ENCODE measurements around the gene PIAS4. TPM values are rescaled to one million over a fixed set of nuclear protein-coding genes. Genes with fewer than 3 reads are reported as not detected.

Gene PIAS4
- total RNA-seq, 2 experiments from 2014 or later = 34.2 to 35.6 TPM

GRCh38 chr19:4066682-4067395, 59.3 kb downstream of the PIAS4 start, which contains the start of gene ZBTB7A:
Gene ZBTB7A, minus strand, starts transcription at chr19:4066899. Its CDS starts 11,667 bp downstream, at chr19:4055232.
- peak; percentile 52 for ATAC-seq
- Mint-ChIP-seq H3K36me3 (ENCODE audit: low read depth) (peaks cover 11% of the 10 kb centered on the region), H3K27me3 (ENCODE audit: low read depth) (no peaks in the 10 kb centered on the region), H3K4me1 (ENCODE audit: low read depth) (peaks cover 41% of the 10 kb centered on the region), H3K4me3 (peak within 1 kb of the TSS; percentile 82), H3K27ac (peak within 1 kb of the TSS; percentile 90), H3K9me3 (ENCODE audit: insufficient read depth) (no peaks in the 10 kb centered on the region)
- peak; percentile 87 for DNase-seq
- ChIA-PET CTCF (interaction anchor here (1.2 to 2.4 kb wide), 3 partner anchors 23 to 73 kb away, joined by 4 to 11 read pairs (median 9); no protein-coding TSS in a partner anchor), POLR2A (interaction anchor here (1.1 to 1.3 kb wide), 5 partner anchors 22 to 48 kb away, joined by 3 to 7 read pairs (median 3); no protein-coding TSS in a partner anchor)

- H3K36me3 Mint-ChIP-seq (ENCODE audit: low read depth) = peaks cover 8% of the 10 kb centered on the region
- ChIA-PET CTCF (interaction anchor here (2.4 kb wide), 1 partner anchor 72 kb away, joined by 11 read pairs; no protein-coding TSS in a partner anchor), POLR2A (interaction anchor here (1.1 kb wide), 1 partner anchor 36 kb away, joined by 3 read pairs; no protein-coding TSS in a partner anchor)
- no peaks in the 10 kb centered on the region for H3K27me3 Mint-ChIP-seq (ENCODE audit: low read depth)
- H3K27ac Mint-ChIP-seq = peak overlapping the region; percentile 89
- peak overlapping the region; percentile 82 for H3K4me3 Mint-ChIP-seq
- ATAC-seq (no peak), DNase-seq (no peak)
- H3K4me1 Mint-ChIP-seq (ENCODE audit: low read depth) = peaks cover 37% of the 10 kb centered on the region
- H3K9me3 Mint-ChIP-seq (ENCODE audit: insufficient read depth) = no peaks in the 10 kb centered on the region
Measured at GRCh38 chr19:4067396-4068046, 60.0 kb downstream of the PIAS4 start.

DNA sequence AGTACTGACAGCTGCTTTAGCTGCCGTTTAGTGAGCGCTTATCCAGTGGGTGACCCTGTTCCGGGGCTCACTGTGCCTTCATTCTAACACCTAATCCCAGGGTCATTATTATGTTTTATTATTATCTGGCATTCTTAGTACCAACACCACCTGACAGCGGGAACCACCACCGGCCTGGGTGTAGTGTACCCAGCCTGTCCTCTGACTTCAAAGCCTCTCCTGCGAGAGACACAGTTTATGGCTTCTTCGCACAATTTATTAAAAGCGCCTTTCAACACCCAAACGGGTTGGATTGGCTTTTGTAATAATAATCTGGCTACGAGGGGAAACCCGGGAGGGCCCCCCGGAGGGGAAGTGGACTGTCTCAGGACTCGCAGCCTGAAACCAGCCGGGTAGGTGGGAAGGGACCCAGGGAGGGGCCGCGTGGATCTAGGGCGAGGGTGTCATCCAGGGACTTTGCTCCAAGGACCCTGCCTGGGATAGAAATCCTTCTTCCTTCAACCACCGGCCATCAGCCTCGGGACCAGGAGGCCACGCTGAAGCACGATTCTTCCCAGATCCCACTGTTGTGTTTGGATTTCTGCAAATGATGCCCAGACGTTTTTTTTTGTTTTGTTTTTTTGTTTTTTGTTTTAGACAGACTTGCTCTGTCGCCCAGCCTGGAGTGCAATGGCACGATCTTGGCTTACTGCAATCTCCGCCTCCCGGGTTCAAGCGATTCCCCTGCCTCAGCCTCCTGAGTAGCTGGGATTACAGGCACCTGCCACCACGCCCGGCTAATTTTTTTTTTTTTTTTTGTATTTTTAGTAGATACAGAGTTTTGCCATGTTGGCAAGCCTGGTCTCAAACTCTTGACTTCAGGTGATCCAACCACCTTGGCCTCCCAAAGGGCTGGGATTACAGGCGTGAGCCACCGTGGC, 60.8 kb downstream of the PIAS4 start:
- CTCF ChIA-PET = interaction anchor here (1.1 to 2.4 kb wide), 2 partner anchors 9 to 71 kb away, joined by 4 to 11 read pairs; no protein-coding TSS in a partner anchor
- Mint-ChIP-seq H3K36me3 (ENCODE audit: low read depth) (peaks cover 5% of the 10 kb centered on the region), H3K4me1 (ENCODE audit: low read depth) (peaks cover 31% of the 10 kb centered on the region), H3K9me3 (ENCODE audit: insufficient read depth) (no peaks in the 10 kb centered on the region), H3K27me3 (ENCODE audit: low read depth) (no peaks in the 10 kb centered on the region), H3K27ac (peak overlapping the region; percentile 89), H3K4me3 (peak overlapping the region; percentile 82)
- peak; percentile 49 for DNase-seq
- POLR2A ChIA-PET = interaction anchor here (1.1 kb wide), 1 partner anchor 35 kb away, joined by 3 read pairs; no protein-coding TSS in a partner anchor
- no peak for ATAC-seq

- no peaks in the 10 kb centered on the region for H3K36me3 Mint-ChIP-seq (ENCODE audit: low read depth)
- H3K4me1 Mint-ChIP-seq (ENCODE audit: low read depth) = peaks cover 30% of the 10 kb centered on the region
- H3K27me3 Mint-ChIP-seq (ENCODE audit: low read depth) = no peaks in the 10 kb centered on the region
- H3K9me3 Mint-ChIP-seq (ENCODE audit: insufficient read depth) = no peaks in the 10 kb centered on the region
- ChIA-PET CTCF (interaction anchor here (1.1 kb wide), 1 partner anchor 8 kb away, joined by 4 read pairs; no protein-coding TSS in a partner anchor), POLR2A (interaction anchor here (0.6 to 1.1 kb wide), 2 partner anchors 44 to 86 kb away, joined by 3 read pairs; no protein-coding TSS in a partner anchor)
- DNase-seq = peak; percentile 85
- no peak for ATAC-seq
- peak overlapping the region; percentile 82 for H3K4me3 Mint-ChIP-seq
- peak overlapping the region; percentile 89 for H3K27ac Mint-ChIP-seq
Measured at GRCh38 chr19:4069331-4069959, 61.9 kb downstream of the PIAS4 start.

DNA sequence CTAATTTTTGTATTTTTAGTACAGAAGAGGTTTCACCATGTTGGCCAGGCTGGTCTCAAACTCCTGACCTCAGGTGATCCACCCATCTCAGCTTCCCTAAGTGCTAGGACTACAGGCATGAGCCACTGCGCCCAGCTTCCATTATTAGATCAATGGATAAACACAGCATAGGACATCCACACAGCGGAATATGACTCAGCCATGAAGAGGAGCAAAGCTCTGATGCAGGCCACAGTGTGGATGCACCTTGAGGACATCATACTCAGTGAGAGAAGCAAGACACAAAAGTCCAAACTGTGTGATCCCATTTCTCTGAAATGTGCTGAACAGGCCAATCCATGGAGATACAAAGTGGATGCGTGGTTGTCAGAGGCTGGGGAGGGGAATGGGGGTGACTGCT, 64.1 kb downstream of the PIAS4 start:
- ATAC-seq = no peak
- ChIA-PET POLR2A (no interaction called here), CTCF (no interaction called here)
- peak overlapping the region; percentile 34 for H3K27ac Mint-ChIP-seq
- no peaks in the 10 kb centered on the region for H3K9me3 Mint-ChIP-seq (ENCODE audit: insufficient read depth)
- no peak for DNase-seq
- H3K27me3 Mint-ChIP-seq (ENCODE audit: low read depth) = no peaks in the 10 kb centered on the region
- H3K4me3 Mint-ChIP-seq = no peak overlapping the region
- no peaks in the 10 kb centered on the region for H3K36me3 Mint-ChIP-seq (ENCODE audit: low read depth)
- peaks cover 49% of the 10 kb centered on the region for H3K4me1 Mint-ChIP-seq (ENCODE audit: low read depth)

DNA sequence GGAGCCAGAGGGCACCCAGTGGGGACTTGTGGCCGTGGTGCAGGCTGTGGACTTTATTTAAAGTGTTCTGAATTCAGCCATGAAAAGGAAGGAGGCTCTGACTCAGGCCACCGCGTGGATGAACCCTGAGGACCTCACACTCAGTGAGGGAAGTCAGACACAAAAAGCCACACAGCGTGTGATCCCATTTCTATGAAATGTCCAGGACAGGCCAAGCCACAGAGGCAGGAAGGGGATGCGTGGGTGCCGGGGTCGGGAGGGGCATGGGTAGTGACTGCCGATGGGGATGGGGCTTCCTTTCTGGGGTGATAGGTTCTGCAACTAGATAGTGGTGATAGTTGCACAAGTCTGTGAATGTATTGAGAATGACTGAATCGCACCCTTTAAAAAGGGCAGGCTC, 67.8 kb downstream of the PIAS4 start:
- Mint-ChIP-seq H3K4me1 (ENCODE audit: low read depth) (peaks cover 53% of the 10 kb centered on the region), H3K27me3 (ENCODE audit: low read depth) (no peaks in the 10 kb centered on the region), H3K27ac (peak overlapping the region; percentile 91), H3K4me3 (peak overlapping the region; percentile 26), H3K36me3 (ENCODE audit: low read depth) (no peaks in the 10 kb centered on the region), H3K9me3 (ENCODE audit: insufficient read depth) (no peaks in the 10 kb centered on the region)
- no peak for DNase-seq
- ChIA-PET POLR2A (interaction anchor here (1.0 to 1.5 kb wide), 2 partner anchors 14 to 29 kb away, joined by 3 to 7 read pairs; no protein-coding TSS in a partner anchor), CTCF (no interaction called here)
- ATAC-seq = peak; percentile 30

DNA sequence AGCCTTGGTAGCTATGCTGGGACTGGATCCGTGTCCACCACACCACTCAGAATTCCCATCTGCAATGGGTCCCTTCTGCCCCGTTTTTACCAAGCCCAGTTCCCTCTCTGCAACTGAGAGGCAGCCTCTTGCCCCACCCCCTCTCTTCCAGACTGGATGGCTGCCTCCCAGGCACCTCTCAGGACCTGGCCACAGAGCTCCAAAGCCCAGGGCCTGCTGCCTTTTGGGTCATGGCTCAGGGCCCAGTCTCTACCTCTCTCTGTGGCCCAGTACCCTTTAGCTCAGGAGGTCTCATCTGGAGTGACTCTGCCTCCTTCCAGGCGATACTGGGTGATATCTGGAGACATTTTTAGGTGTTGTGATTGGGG, 69.5 kb downstream of the PIAS4 start:
- POLR2A ChIA-PET = interaction anchor here (1.3 to 1.6 kb wide), 2 partner anchors 13 to 28 kb away, joined by 8 to 10 read pairs; no protein-coding TSS in a partner anchor
- no peaks in the 10 kb centered on the region for H3K36me3 Mint-ChIP-seq (ENCODE audit: low read depth)
- CTCF ChIA-PET = interaction anchor here (1.2 to 1.7 kb wide), 3 partner anchors 12 to 32 kb away, joined by 4 to 5 read pairs (median 5); no protein-coding TSS in a partner anchor
- no peaks in the 10 kb centered on the region for H3K9me3 Mint-ChIP-seq (ENCODE audit: insufficient read depth)
- H3K4me3 Mint-ChIP-seq = peak overlapping the region; percentile 42
- no peaks in the 10 kb centered on the region for H3K27me3 Mint-ChIP-seq (ENCODE audit: low read depth)
- ATAC-seq (no peak), DNase-seq (no peak)
- peak overlapping the region; percentile 93 for H3K27ac Mint-ChIP-seq
- peaks cover 56% of the 10 kb centered on the region for H3K4me1 Mint-ChIP-seq (ENCODE audit: low read depth)

DNA sequence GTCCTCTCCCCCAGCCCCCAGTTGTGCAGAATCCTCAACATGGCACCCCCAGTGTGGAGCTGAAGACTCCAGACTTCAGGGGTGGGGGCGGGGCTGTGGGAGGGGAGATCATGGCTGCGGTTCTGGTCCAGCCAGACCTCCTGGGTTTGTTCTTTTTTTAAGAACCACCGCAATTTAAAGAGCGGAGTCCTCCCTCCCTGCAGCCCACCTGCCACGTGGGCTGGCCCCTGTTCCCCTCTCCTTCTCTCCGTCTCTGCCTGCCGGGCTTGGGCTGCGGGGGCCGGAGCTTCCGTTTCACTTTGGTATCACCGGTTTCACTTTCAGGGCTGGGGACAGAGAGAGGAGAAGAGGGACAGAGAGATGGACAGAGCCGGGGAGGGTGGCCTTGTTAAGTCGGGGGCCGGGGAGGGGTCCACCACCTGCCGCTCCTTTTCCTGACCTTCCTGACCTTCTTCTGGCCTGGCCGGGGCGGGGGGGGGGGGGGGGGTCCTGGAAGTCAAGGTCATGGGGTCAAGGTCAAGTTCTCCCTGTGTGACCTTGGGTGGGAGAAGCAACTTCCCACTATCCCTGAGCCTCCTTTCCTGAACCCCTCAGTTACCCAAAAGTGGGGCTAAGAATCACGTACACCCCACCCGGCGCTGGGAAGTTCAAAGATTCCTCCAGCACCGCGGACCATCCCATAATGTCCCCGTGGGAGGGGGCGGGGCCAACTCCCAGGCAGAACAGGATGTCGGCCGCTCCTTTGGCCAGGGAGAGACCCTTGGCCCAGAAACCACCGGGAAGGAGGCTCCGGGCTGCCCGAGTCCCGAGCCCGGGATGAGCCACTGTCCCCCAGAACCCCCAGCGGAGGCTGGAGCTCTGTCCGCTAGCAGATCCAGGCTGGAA, 70.5 kb downstream of the PIAS4 start:
- Mint-ChIP-seq H3K36me3 (ENCODE audit: low read depth) (no peaks in the 10 kb centered on the region), H3K27ac (peak overlapping the region; percentile 93), H3K4me1 (ENCODE audit: low read depth) (peaks cover 63% of the 10 kb centered on the region), H3K27me3 (ENCODE audit: low read depth) (no peaks in the 10 kb centered on the region), H3K9me3 (ENCODE audit: insufficient read depth) (no peaks in the 10 kb centered on the region), H3K4me3 (peak overlapping the region; percentile 68)
- DNase-seq (peak; percentile 72), ATAC-seq (peak; percentile 71)
- CTCF ChIA-PET = interaction anchor here (0.7 to 1.6 kb wide), 4 partner anchors 9 to 62 kb away, joined by 4 to 5 read pairs (median 5); no protein-coding TSS in a partner anchor
- POLR2A ChIA-PET = interaction anchor here (1.0 to 1.6 kb wide), 4 partner anchors 9 to 27 kb away, joined by 3 to 10 read pairs (median 6); no protein-coding TSS in a partner anchor

- H3K27me3 Mint-ChIP-seq (ENCODE audit: low read depth) = no peaks in the 10 kb centered on the region
- H3K9me3 Mint-ChIP-seq (ENCODE audit: insufficient read depth) = no peaks in the 10 kb centered on the region
- ChIA-PET POLR2A (no interaction called here), CTCF (no interaction called here)
- H3K27ac Mint-ChIP-seq = no peak overlapping the region
- ATAC-seq (no peak), DNase-seq (no peak)
- H3K4me1 Mint-ChIP-seq (ENCODE audit: low read depth) = peaks cover 68% of the 10 kb centered on the region
- H3K4me3 Mint-ChIP-seq = no peak overlapping the region
- peaks cover 6% of the 10 kb centered on the region for H3K36me3 Mint-ChIP-seq (ENCODE audit: low read depth)
Measured at GRCh38 chr19:4080473-4080872, 72.9 kb downstream of the PIAS4 start.

GRCh38 chr19:4081441-4082129, 74.0 kb downstream of the PIAS4 start:
- Mint-ChIP-seq H3K9me3 (ENCODE audit: insufficient read depth) (no peaks in the 10 kb centered on the region), H3K27ac (no peak overlapping the region), H3K4me3 (no peak overlapping the region), H3K36me3 (ENCODE audit: low read depth) (peaks cover 8% of the 10 kb centered on the region), H3K27me3 (ENCODE audit: low read depth) (no peaks in the 10 kb centered on the region), H3K4me1 (ENCODE audit: low read depth) (peaks cover 70% of the 10 kb centered on the region)
- ATAC-seq = no peak
- POLR2A ChIA-PET = no interaction called here
- DNase-seq = no peak
- CTCF ChIA-PET = no interaction called here
